ENCODE measurements around the gene GAS7.
"Not testable (repeated sequence)": the region's sequence is repeated elsewhere in the genome, so short reads cannot be mapped to it uniquely, and the experiment has no call there.

GAS7 gene

GRCh38 chr17:9941305-9941704 lies 257.1 kb downstream of the GAS7 start:
- no peak for DNase-seq (ENCODE audit: low spot score)

- no peak for DNase-seq (ENCODE audit: low spot score)
These were observed 257.6 kb downstream of the GAS7 start for GRCh38 chr17:9940841-9941240.

- DNase-seq (ENCODE audit: low spot score), result no peak
These were observed 259.6 kb downstream of the GAS7 start for GRCh38 chr17:9938764-9939163.

- no peak for DNase-seq (ENCODE audit: low spot score)
These were observed 260.5 kb downstream of the GAS7 start for GRCh38 chr17:9937901-9938300.

- DNase-seq (ENCODE audit: low spot score), result no peak
These were observed 261.1 kb downstream of the GAS7 start for GRCh38 chr17:9937241-9937761.

- DNase-seq (ENCODE audit: low spot score), result no peak
These were observed 262.3 kb downstream of the GAS7 start for GRCh38 chr17:9936095-9936494.

- DNase-seq (ENCODE audit: low spot score), result no peak
These were observed 263.0 kb downstream of the GAS7 start for GRCh38 chr17:9935408-9935807.

GRCh38 chr17:9934331-9934730 lies 264.1 kb downstream of the GAS7 start:
- no peak for DNase-seq (ENCODE audit: low spot score)

GRCh38 chr17:9932491-9932890 lies 265.9 kb downstream of the GAS7 start:
- no peak for DNase-seq (ENCODE audit: low spot score)

- no peak for DNase-seq (ENCODE audit: low spot score)
These were observed 267.2 kb downstream of the GAS7 start for GRCh38 chr17:9931144-9931741.

GRCh38 chr17:9929871-9930270 lies 268.5 kb downstream of the GAS7 start:
- DNase-seq (ENCODE audit: low spot score), result no peak

- DNase-seq (ENCODE audit: low spot score), result no peak
These were observed 269.6 kb downstream of the GAS7 start for GRCh38 chr17:9928601-9929333.

GRCh38 chr17:9926150-9926804 lies 272.1 kb downstream of the GAS7 start:
- no peak for DNase-seq (ENCODE audit: low spot score)

GRCh38 chr17:9925457-9925856 lies 272.9 kb downstream of the GAS7 start:
- no peak for DNase-seq (ENCODE audit: low spot score)

- DNase-seq (ENCODE audit: low spot score), result peak; percentile 73
These were observed 273.6 kb downstream of the GAS7 start for GRCh38 chr17:9924735-9925191.

- DNase-seq (ENCODE audit: low spot score), result no peak
These were observed 276.2 kb downstream of the GAS7 start for GRCh38 chr17:9922012-9922848.

GRCh38 chr17:9921216-9921615 lies 277.2 kb downstream of the GAS7 start:
- not testable (repeated sequence) for DNase-seq (ENCODE audit: low spot score)

GRCh38 chr17:9918804-9919352 lies 279.5 kb downstream of the GAS7 start:
- no peak for DNase-seq (ENCODE audit: low spot score)

GRCh38 chr17:9918352-9918751 lies 280.1 kb downstream of the GAS7 start:
- DNase-seq (ENCODE audit: low spot score), result no peak

GRCh38 chr17:9917801-9918200 lies 280.6 kb downstream of the GAS7 start:
- no peak for DNase-seq (ENCODE audit: low spot score)

GRCh38 chr17:9917131-9917530 lies 281.3 kb downstream of the GAS7 start:
- DNase-seq (ENCODE audit: low spot score), result no peak

GRCh38 chr17:9916108-9916507 lies 282.3 kb downstream of the GAS7 start:
- DNase-seq (ENCODE audit: low spot score), result no peak

Data from putamen (tissue), 1 donor.